ENCODE measurements around the gene RAD51B. TPM values are rescaled to one million over a fixed set of nuclear protein-coding genes. Genes with fewer than 3 reads are reported as not detected.

RAD51B gene
- total and polyA plus RNA-seq, 2 donors (not counting 1 experiment from before 2014, with no cell fraction given), result 4.6 to 16.3 TPM

DNA sequence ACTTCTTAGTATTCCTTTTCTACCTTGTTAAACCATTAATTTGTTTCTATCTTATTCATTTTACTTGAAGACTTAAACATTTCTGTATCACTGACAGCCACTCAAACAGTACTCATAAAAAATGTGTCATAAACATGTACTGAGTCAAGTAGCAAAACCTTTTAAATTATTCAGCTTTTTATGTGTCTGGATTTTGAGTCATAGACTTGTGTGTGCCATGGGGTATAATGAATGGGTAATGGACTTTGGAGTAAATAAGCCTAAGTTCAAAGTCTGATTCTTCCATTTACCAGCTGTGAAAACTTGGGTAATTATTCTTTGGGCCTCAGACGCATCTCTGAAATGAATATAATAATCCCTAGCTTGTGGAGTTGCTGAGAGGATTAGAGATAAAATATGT is 199.0 kb downstream of the RAD51B start:
- Histone ChIP-seq H3K4me1 (ENCODE audit: control insufficient read depth, extremely low read depth, insufficient read depth, low read length) (no peaks in the 10 kb centered on the region), H3K79me2 (ENCODE audit: control insufficient read depth, insufficient read depth, low read length) (no peaks in the 10 kb centered on the region), H4K20me1 (ENCODE audit: control insufficient read depth, extremely low read depth, insufficient read depth, low read length) (no peaks in the 10 kb centered on the region), H3K4me3 (replicated peaks in 1 of 4; ENCODE audit: control extremely low read depth in 1 of 4, insufficient read depth in 1 of 4, low read depth in 3 of 4, low read length in 4 of 4) (no peak overlapping the region), H3K9ac (ENCODE audit: insufficient read depth, low read length) (no peak overlapping the region), H3K4me2 (ENCODE audit: extremely low read depth, insufficient read depth, low read length) (no peak overlapping the region), H2AFZ (ENCODE audit: low read length) (no peak overlapping the region), H3K36me3 (ENCODE audit: control insufficient read depth, insufficient read depth, low read length) (no peaks in the 10 kb centered on the region), H3K27ac (ENCODE audit: insufficient read depth, low read length) (no peak overlapping the region), H3K9me3 (ENCODE audit: control insufficient read depth, insufficient read depth, low read depth, low read length) (no peaks in the 10 kb centered on the region), H3K27me3 (ENCODE audit: control insufficient read depth, insufficient read depth, low read length) (no peaks in the 10 kb centered on the region)
- no peak for TF ChIP-seq EZH2 (IDR thresholded peaks at IDR 0.05; ENCODE audit: low read length, missing control alignments)
- TF ChIP-seq, protein P1, sequence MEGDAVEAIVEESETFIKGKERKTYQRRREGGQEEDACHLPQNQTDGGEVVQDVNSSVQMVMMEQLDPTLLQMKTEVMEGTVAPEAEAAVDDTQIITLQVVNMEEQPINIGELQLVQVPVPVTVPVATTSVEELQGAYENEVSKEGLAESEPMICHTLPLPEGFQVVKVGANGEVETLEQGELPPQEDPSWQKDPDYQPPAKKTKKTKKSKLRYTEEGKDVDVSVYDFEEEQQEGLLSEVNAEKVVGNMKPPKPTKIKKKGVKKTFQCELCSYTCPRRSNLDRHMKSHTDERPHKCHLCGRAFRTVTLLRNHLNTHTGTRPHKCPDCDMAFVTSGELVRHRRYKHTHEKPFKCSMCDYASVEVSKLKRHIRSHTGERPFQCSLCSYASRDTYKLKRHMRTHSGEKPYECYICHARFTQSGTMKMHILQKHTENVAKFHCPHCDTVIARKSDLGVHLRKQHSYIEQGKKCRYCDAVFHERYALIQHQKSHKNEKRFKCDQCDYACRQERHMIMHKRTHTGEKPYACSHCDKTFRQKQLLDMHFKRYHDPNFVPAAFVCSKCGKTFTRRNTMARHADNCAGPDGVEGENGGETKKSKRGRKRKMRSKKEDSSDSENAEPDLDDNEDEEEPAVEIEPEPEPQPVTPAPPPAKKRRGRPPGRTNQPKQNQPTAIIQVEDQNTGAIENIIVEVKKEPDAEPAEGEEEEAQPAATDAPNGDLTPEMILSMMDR (conservative IDR thresholded peaks at IDR 0.05 in 1 of 2, IDR thresholded peaks at IDR 0.05 in 1 of 2; ENCODE audit: low read depth in 1 of 2, low read length in 2 of 2), result no peak
- peak in 1 of 2 donors; percentile 34 for DNase-seq (ENCODE audit: low read depth in 2 of 2)

DNA sequence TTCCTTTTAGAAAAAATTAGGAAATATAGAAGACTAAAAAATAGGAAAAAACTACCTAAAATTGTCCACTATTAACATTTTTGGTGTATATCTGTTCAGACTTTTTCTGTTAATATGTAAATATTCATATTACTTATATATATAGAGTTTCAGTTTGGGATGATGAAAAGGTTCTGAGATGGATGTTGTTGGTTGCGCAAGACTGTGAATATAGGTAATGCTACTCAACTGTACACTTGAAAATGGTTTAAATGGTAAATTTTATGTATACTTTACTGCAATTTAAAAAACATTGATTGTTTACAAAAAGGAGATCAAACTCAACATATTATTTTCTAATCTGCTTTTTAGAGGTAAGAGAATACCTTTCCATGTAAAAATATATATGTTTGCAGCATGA is 200.9 kb downstream of the RAD51B start:
- H3K9ac ChIP-seq (ENCODE audit: insufficient read depth, low read length), result no peak overlapping the region
- H3K27me3 ChIP-seq (ENCODE audit: control insufficient read depth, insufficient read depth, low read length), result no peaks in the 10 kb centered on the region
- TF ChIP-seq, protein P1 (conservative IDR thresholded peaks at IDR 0.05 in 1 of 2, IDR thresholded peaks at IDR 0.05 in 1 of 2; ENCODE audit: low read depth in 1 of 2, low read length in 2 of 2), result no peak
- TF ChIP-seq EZH2 (IDR thresholded peaks at IDR 0.05; ENCODE audit: low read length, missing control alignments), result no peak
- no peak overlapping the region for H3K4me2 ChIP-seq (ENCODE audit: extremely low read depth, insufficient read depth, low read length)
- no peaks in the 10 kb centered on the region for H4K20me1 ChIP-seq (ENCODE audit: control insufficient read depth, extremely low read depth, insufficient read depth, low read length)
- H2AFZ ChIP-seq (ENCODE audit: low read length), result no peak overlapping the region
- H3K79me2 ChIP-seq (ENCODE audit: control insufficient read depth, insufficient read depth, low read length), result no peaks in the 10 kb centered on the region
- H3K9me3 ChIP-seq (ENCODE audit: control insufficient read depth, insufficient read depth, low read depth, low read length), result no peaks in the 10 kb centered on the region
- H3K4me1 ChIP-seq (ENCODE audit: control insufficient read depth, extremely low read depth, insufficient read depth, low read length), result no peaks in the 10 kb centered on the region
- no peak overlapping the region for H3K27ac ChIP-seq (ENCODE audit: insufficient read depth, low read length)
- no peak for DNase-seq (ENCODE audit: low read depth in 2 of 2)
- no peaks in the 10 kb centered on the region for H3K36me3 ChIP-seq (ENCODE audit: control insufficient read depth, insufficient read depth, low read length)
- no peak overlapping the region for H3K4me3 ChIP-seq (replicated peaks in 1 of 4; ENCODE audit: control extremely low read depth in 1 of 4, insufficient read depth in 1 of 4, low read depth in 3 of 4, low read length in 4 of 4)

DNA sequence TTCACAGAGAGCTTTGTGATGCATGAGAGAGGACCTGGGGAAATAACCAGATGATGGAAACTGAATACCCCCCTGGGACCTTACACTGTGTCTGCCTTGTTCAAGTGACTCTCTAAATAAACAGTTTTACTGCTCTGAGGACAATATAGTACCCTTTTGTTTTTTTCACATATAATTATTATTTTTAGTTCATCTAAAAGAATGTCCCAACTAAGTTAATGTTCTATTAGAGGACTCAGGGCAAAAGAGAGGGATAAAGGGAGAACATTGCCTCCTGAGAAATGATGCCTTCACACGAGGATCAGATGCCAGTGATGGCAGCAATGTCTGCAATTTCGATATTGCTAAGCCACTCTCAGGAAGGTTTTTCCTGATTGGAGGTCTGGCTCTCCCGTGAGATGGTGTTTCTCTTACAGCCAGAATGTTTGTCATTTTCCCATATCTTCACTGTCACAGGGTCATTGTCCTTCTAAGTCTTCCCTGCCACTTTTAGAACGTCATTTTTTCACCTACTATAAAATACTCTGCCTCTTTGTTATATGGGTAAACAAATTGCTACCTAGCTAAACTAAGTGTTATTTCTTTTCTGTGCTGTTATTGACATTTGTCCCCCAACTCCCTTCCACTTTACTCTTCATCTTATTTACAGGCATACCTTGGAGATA is 201.6 kb downstream of the RAD51B start:
- no peak overlapping the region for H2AFZ ChIP-seq (ENCODE audit: low read length)
- no peaks in the 10 kb centered on the region for H3K27me3 ChIP-seq (ENCODE audit: control insufficient read depth, insufficient read depth, low read length)
- H3K4me3 ChIP-seq (replicated peaks in 1 of 4; ENCODE audit: control extremely low read depth in 1 of 4, insufficient read depth in 1 of 4, low read depth in 3 of 4, low read length in 4 of 4), result no peak overlapping the region
- no peak overlapping the region for H3K9ac ChIP-seq (ENCODE audit: insufficient read depth, low read length)
- no peak for DNase-seq (ENCODE audit: low read depth in 2 of 2)
- H3K4me2 ChIP-seq (ENCODE audit: extremely low read depth, insufficient read depth, low read length), result no peak overlapping the region
- H3K79me2 ChIP-seq (ENCODE audit: control insufficient read depth, insufficient read depth, low read length), result no peaks in the 10 kb centered on the region
- H3K4me1 ChIP-seq (ENCODE audit: control insufficient read depth, extremely low read depth, insufficient read depth, low read length), result no peaks in the 10 kb centered on the region
- H3K36me3 ChIP-seq (ENCODE audit: control insufficient read depth, insufficient read depth, low read length), result no peaks in the 10 kb centered on the region
- TF ChIP-seq, protein P1 (conservative IDR thresholded peaks at IDR 0.05 in 1 of 2, IDR thresholded peaks at IDR 0.05 in 1 of 2; ENCODE audit: low read depth in 1 of 2, low read length in 2 of 2), result no peak
- no peak for TF ChIP-seq EZH2 (IDR thresholded peaks at IDR 0.05; ENCODE audit: low read length, missing control alignments)
- no peaks in the 10 kb centered on the region for H4K20me1 ChIP-seq (ENCODE audit: control insufficient read depth, extremely low read depth, insufficient read depth, low read length)
- H3K9me3 ChIP-seq (ENCODE audit: control insufficient read depth, insufficient read depth, low read depth, low read length), result no peaks in the 10 kb centered on the region
- no peak overlapping the region for H3K27ac ChIP-seq (ENCODE audit: insufficient read depth, low read length)
